Measurements from ENCODE around the gene SH3D19.

GRCh38 chr4:151361126-151361525 lies 35.7 kb upstream of the SH3D19 start:
- no peak for TF ChIP-seq CTCF (conservative IDR thresholded peaks at IDR 0.05; ENCODE audit: low read length)
- TF ChIP-seq EZH2phosphoT487 (IDR thresholded peaks at IDR 0.05; ENCODE audit: borderline replicate concordance): no peak

Measured in Loucy (cell line).